HG02759 (cell line): Measurements from ENCODE around the gene PDE4B.

ENCODE experiments used
- ATAC-seq: cut with Tn5 transposase; IDR thresholded peaks from one replicate; pipeline ENCODE4 v1.9.1; 2021; ENCODE audit warnings: mild to moderate bottlenecking, moderate library complexity; ENCODE audit not compliant: unreplicated experiment

Gene PDE4B

GRCh38 chr1:66275601-66276023 lies 482.9 kb downstream of the PDE4B start:
- ATAC-seq, result no peak

GRCh38 chr1:66276218-66276617 lies 483.5 kb downstream of the PDE4B start:
- peak; percentile 68 for ATAC-seq

- peak; percentile 26 for ATAC-seq
Observed at GRCh38 chr1:66278260-66279021, 485.7 kb downstream of the PDE4B start.

GRCh38 chr1:66281808-66282207 lies 489.1 kb downstream of the PDE4B start:
- no peak for ATAC-seq

- ATAC-seq, result peak; percentile 81
Observed at GRCh38 chr1:66282343-66282852, 489.7 kb downstream of the PDE4B start.

- ATAC-seq, result no peak
Observed at GRCh38 chr1:66282891-66283621, 490.4 kb downstream of the PDE4B start.

- ATAC-seq, result peak; percentile 65
Observed at GRCh38 chr1:66283622-66284041, 490.9 kb downstream of the PDE4B start.

- no peak for ATAC-seq
Observed at GRCh38 chr1:66284746-66285145, 492.1 kb downstream of the PDE4B start.

GRCh38 chr1:66285618-66286270 lies 493.0 kb downstream of the PDE4B start:
- no peak for ATAC-seq

- no peak for ATAC-seq
Observed at GRCh38 chr1:66286307-66286706, 493.6 kb downstream of the PDE4B start.

- no peak for ATAC-seq
Observed at GRCh38 chr1:66288048-66288447, 495.4 kb downstream of the PDE4B start.

- ATAC-seq, result no peak
Observed at GRCh38 chr1:66290761-66291530, 498.3 kb downstream of the PDE4B start.

GRCh38 chr1:66291531-66291864 lies 498.8 kb downstream of the PDE4B start:
- ATAC-seq, result no peak

- no peak for ATAC-seq
Observed at GRCh38 chr1:66292305-66292704, 499.6 kb downstream of the PDE4B start.

- ATAC-seq, result no peak
Observed at GRCh38 chr1:66292944-66293343, 500.2 kb downstream of the PDE4B start.

- ATAC-seq, result no peak
Observed at GRCh38 chr1:66294707-66295370, 502.1 kb downstream of the PDE4B start.

GRCh38 chr1:66295803-66296202 lies 503.1 kb downstream of the PDE4B start:
- ATAC-seq, result no peak

GRCh38 chr1:66296370-66296769 lies 503.7 kb downstream of the PDE4B start:
- no peak for ATAC-seq

GRCh38 chr1:66296951-66297350 lies 504.3 kb downstream of the PDE4B start:
- no peak for ATAC-seq

GRCh38 chr1:66298464-66298863 lies 505.8 kb downstream of the PDE4B start:
- no peak for ATAC-seq
